Right atrium auricular region (tissue), 2 donors: ENCODE data around the gene FLYWCH2. TPM values are rescaled to one million over a fixed set of nuclear protein-coding genes. Genes with fewer than 3 reads are reported as not detected.

Experiments used
- DNase-seq: peaks from one replicate; pipeline ENCODE4 v3.0.0-alpha.2; 2019; ENCODE audit warnings: low spot score
- H3K27ac ChIP-seq, 2 donors: fragments of 200-600 bp; sonication (generic); 1 replicate in 1 of 2; 2 replicates in 1 of 2; pipeline ENCODE4 v1.5.1; 2016 to 2019
- H3K27me3 ChIP-seq, 2 donors: fragments of 200-600 bp; sonication (generic); one replicate each; pipeline versions ENCODE4 v1.5.1 to v1.6.0; 2017 to 2019
- H3K36me3 ChIP-seq: fragments of 200-600 bp; sonication (generic); one replicate; pipeline ENCODE4 v1.5.1; 2016
- H3K4me1 ChIP-seq, 2 donors: fragments of 200-600 bp; sonication (generic); one replicate each; pipeline versions ENCODE4 v1.5.1 to v1.6.0; 2017 to 2019
- H3K4me3 ChIP-seq, 2 donors: fragments of 200-600 bp; sonication (generic); 1 replicate in 1 of 2; 2 replicates in 1 of 2; pipeline ENCODE4 v1.5.1; 2017 to 2019; ENCODE audit warnings: mild to moderate bottlenecking in 1 of 2, moderate library complexity in 1 of 2
- H3K9me3 ChIP-seq, 2 donors: fragments of 200-600 bp; sonication (generic); one replicate each; pipeline ENCODE4 v1.5.1; 2019
- CTCF ChIP-seq, 2 donors: fragments of 200-600 bp; sonication (generic); IDR thresholded peaks; one replicate each; pipeline ENCODE4 v1.5.1; 2019; ENCODE audit warnings: antibody characterized with exemption in 2 of 2
- total RNA-seq, 2 donors: library from RNA; depleted of rRNA; stranded (reverse); fragments of >200 nt; gene quantifications; one replicate each; pipeline ENCODE4 v1.1.0, GENCODE V29; 2016

FLYWCH2 gene
- total RNA-seq, 2 donors from 2014 or later = 48.2 to 57.9 TPM

GRCh38 chr16:2860826-2861567 lies 22.0 kb upstream of the FLYWCH2 start:
- no peak for TF ChIP-seq CTCF (IDR thresholded peaks at IDR 0.05)
- no peak for DNase-seq
- H3K27me3 ChIP-seq = peaks cover 0 to 12% of the 10 kb centered on the region in 2 donors
- H3K27ac ChIP-seq = no peak overlapping the region
- no peak overlapping the region for H3K4me3 ChIP-seq
- no peaks in the 10 kb centered on the region for H3K36me3 ChIP-seq
- peaks cover 0 to 9% of the 10 kb centered on the region in 2 donors for H3K4me1 ChIP-seq
- H3K9me3 ChIP-seq = peaks cover 0 to 4% of the 10 kb centered on the region in 2 donors

- DNase-seq = no peak
- H3K4me3 ChIP-seq = no peak overlapping the region
- TF ChIP-seq CTCF (IDR thresholded peaks at IDR 0.05) = no peak
- no peak overlapping the region for H3K27ac ChIP-seq
- peaks cover 0 to 9% of the 10 kb centered on the region in 2 donors for H3K4me1 ChIP-seq
- peaks cover 0 to 4% of the 10 kb centered on the region in 2 donors for H3K9me3 ChIP-seq
- H3K27me3 ChIP-seq = no peaks in the 10 kb centered on the region
- H3K36me3 ChIP-seq = no peaks in the 10 kb centered on the region
These were observed 17.4 kb upstream of the FLYWCH2 start for GRCh38 chr16:2865651-2866050.

GRCh38 chr16:2866431-2866830 lies 16.6 kb upstream of the FLYWCH2 start:
- Histone ChIP-seq H3K9me3 (no peaks in the 10 kb centered on the region), H3K4me3 (no peak overlapping the region), H3K27me3 (no peaks in the 10 kb centered on the region), H3K27ac (no peak overlapping the region), H3K36me3 (no peaks in the 10 kb centered on the region), H3K4me1 (peaks cover 0 to 9% of the 10 kb centered on the region in 2 donors)
- no peak for DNase-seq
- no peak for TF ChIP-seq CTCF (IDR thresholded peaks at IDR 0.05)

GRCh38 chr16:2867661-2867986 lies 15.4 kb upstream of the FLYWCH2 start:
- Histone ChIP-seq H3K4me1 (peaks cover 0 to 9% of the 10 kb centered on the region in 2 donors), H3K4me3 (peak overlapping the region; percentile 68), H3K36me3 (no peaks in the 10 kb centered on the region), H3K27ac (peak overlapping the region; percentile 91 to 92), H3K9me3 (no peaks in the 10 kb centered on the region), H3K27me3 (no peaks in the 10 kb centered on the region)
- no peak for DNase-seq
- TF ChIP-seq CTCF (IDR thresholded peaks at IDR 0.05) = no peak

- H3K36me3 ChIP-seq = no peaks in the 10 kb centered on the region
- H3K9me3 ChIP-seq = no peaks in the 10 kb centered on the region
- H3K4me3 ChIP-seq = peak overlapping the region; percentile 68
- peak overlapping the region; percentile 91 to 92 for H3K27ac ChIP-seq
- peaks cover 0 to 9% of the 10 kb centered on the region in 2 donors for H3K4me1 ChIP-seq
- peak; percentile 94 to 97 for TF ChIP-seq CTCF (IDR thresholded peaks at IDR 0.05)
- peak; percentile 97 for DNase-seq
- no peaks in the 10 kb centered on the region for H3K27me3 ChIP-seq
These were observed 14.8 kb upstream of the FLYWCH2 start for GRCh38 chr16:2867987-2868789.
